ENCODE results near the gene CGREF1.

GRCh38 chr2:27089111-27089954, 29.6 kb downstream of the CGREF1 start:
- TF ChIP-seq, protein P1, sequence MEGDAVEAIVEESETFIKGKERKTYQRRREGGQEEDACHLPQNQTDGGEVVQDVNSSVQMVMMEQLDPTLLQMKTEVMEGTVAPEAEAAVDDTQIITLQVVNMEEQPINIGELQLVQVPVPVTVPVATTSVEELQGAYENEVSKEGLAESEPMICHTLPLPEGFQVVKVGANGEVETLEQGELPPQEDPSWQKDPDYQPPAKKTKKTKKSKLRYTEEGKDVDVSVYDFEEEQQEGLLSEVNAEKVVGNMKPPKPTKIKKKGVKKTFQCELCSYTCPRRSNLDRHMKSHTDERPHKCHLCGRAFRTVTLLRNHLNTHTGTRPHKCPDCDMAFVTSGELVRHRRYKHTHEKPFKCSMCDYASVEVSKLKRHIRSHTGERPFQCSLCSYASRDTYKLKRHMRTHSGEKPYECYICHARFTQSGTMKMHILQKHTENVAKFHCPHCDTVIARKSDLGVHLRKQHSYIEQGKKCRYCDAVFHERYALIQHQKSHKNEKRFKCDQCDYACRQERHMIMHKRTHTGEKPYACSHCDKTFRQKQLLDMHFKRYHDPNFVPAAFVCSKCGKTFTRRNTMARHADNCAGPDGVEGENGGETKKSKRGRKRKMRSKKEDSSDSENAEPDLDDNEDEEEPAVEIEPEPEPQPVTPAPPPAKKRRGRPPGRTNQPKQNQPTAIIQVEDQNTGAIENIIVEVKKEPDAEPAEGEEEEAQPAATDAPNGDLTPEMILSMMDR (conservative IDR thresholded peaks at IDR 0.05) = no peak
- TF ChIP-seq EZH2 (IDR thresholded peaks at IDR 0.05; ENCODE audit: low read depth) = no peak

Measured in PC-9 (cell line).